GM19455 (cell line): ENCODE measurements around the gene CALN1.
"Not testable (repeated sequence)": the region's sequence is repeated elsewhere in the genome, so short reads cannot be mapped to it uniquely, and the experiment has no call there.

Experiments
- ATAC-seq: cut with Tn5 transposase; IDR thresholded peaks from one replicate; pipeline ENCODE4 v1.9.1; 2021; ENCODE audit not compliant: unreplicated experiment

The CALN1 gene

DNA sequence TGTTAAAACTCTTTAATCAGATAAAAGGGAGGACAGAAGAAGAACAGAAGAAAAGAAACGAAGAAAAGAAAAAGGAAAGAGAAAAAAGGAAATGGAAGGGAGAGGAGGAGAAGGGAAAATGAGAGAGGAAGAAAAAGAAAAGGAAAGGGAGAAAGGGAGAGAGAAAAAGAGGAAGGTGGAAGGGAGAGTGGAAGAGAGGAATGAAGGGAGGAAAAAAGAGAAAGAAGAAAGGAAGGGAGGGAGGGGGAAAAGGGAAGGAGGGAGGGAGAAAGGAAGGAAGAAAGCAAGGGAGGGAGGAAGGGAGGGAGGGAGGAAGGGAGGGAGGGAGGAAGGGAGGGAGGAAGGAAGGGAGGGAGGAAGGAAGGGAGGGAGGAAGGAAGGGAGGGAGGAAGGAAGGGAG, 305.7 kb downstream of the CALN1 start:
- no peak for ATAC-seq

GRCh38 chr7:72101444-72101843, 310.7 kb downstream of the CALN1 start:
- no peak for ATAC-seq

- ATAC-seq, result no peak
Measured at GRCh38 chr7:72099784-72100183, 312.4 kb downstream of the CALN1 start.

- no peak for ATAC-seq
Measured at GRCh38 chr7:72098807-72099580, 313.1 kb downstream of the CALN1 start.

GRCh38 chr7:72097226-72097625, 314.9 kb downstream of the CALN1 start:
- no peak for ATAC-seq

DNA sequence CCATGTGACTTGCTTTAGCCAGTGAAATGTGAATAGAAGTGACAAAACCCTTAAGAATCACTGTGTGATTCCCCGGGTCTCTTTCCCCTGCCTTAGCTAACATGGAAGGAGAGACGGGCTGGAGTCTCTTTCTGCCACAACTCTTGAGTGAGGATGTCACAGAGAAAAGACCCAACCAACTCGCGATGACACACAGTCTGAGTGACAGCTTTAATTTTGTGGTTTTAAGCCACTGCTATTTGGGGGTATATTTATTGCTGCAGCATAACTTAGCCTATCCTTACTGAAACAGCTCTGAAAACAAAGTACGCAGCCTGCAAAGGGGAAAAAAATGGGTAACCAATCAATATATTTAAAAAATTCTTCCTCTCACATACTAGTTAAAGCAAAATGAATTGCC, 319.4 kb downstream of the CALN1 start:
- no peak for ATAC-seq

DNA sequence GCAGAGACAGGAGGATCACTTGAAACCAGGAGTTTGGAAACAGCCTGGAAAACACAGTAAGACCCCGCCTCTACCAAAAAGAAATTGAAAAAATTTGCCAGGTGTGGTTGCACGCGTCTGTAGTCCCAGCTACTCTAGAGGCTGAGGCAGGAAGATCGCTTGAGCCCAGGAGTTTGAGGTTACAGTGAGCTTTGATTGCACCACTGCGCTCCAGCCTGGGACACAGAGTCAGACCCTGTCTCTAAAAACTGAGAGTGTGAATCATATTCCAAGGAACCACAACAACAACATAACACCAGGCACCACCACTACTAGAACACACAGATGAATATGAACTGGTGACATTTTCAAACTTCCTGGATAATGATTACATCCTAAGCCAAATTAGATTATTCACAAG, 324.2 kb downstream of the CALN1 start:
- ATAC-seq, result no peak

DNA sequence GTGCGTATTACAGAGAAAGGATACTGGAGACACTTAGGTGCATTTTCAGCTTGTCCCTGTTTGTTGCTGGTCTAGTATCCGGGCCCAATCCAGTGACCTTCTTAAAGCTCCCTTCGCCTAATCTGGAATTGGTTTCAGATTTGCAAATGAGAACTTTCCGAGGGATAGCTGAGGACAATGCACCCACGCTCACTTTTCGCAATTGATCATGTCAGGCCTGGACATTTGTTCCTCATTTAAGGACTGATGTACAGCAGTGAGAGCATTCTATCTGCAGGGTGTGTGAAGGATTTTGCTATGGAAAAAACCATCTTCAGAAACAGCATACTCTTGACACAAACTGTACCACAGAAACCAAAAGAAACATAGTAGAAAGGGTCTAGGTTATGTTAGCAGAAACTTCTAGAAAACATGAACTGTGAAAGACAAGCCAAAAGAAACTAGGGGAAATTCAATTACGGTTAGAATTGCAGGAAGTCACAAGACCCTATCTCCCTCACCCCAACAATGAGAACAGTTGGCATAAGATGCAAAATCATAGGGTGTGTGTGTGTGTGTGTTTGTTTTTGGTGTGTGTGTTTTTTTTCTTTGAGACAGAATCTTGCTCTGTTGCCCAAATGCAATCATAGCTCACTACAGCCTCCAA, 331.1 kb downstream of the CALN1 start:
- ATAC-seq, result no peak

GRCh38 chr7:72080341-72080766, 331.8 kb downstream of the CALN1 start:
- ATAC-seq, result no peak

- ATAC-seq, result no peak
Measured at GRCh38 chr7:72078856-72079255, 333.3 kb downstream of the CALN1 start.

GRCh38 chr7:72078301-72078700, 333.8 kb downstream of the CALN1 start:
- no peak for ATAC-seq

GRCh38 chr7:72077786-72078185, 334.4 kb downstream of the CALN1 start:
- ATAC-seq, result no peak

DNA sequence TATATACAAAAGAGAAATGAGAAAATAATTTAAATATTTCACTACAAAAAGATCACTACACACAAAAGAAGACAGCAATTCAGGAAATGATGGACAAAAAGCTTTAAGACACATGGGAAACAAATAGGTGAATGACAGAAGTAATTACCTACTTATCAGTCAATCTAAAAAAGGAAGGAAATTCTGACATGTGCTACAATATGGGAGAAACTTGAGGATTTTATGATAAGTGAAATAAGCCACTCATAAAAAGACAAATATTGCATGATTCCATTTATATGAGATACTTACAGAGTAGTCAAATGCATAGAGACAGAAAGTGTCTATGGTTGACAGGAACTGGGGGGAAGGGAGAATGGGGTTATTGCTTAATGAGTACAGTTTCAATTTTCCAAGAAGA, 339.2 kb downstream of the CALN1 start:
- ATAC-seq, result no peak

- no peak for ATAC-seq
Measured at GRCh38 chr7:72069263-72069662, 342.9 kb downstream of the CALN1 start.

GRCh38 chr7:72065764-72066163, 346.4 kb downstream of the CALN1 start:
- not testable (repeated sequence) for ATAC-seq

DNA sequence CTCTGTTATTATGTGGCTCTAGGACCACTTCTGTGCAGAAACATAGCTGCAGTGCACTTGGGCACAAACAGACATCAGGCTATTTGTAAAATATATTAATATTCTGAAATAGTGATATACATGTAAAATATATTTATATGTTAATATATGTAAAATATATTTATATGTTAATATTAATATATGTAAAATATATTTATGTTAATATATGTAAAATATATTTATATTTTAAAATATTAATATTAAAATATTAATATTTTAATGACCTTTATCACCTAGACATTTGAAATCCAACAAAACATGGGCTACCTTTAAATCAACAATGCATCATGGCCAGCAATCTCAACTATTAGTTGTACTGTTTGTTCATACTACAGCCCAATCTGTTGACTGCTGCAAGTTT, 347.2 kb downstream of the CALN1 start:
- no peak for ATAC-seq

- ATAC-seq, result no peak
Measured at GRCh38 chr7:72063330-72063729, 348.8 kb downstream of the CALN1 start.

DNA sequence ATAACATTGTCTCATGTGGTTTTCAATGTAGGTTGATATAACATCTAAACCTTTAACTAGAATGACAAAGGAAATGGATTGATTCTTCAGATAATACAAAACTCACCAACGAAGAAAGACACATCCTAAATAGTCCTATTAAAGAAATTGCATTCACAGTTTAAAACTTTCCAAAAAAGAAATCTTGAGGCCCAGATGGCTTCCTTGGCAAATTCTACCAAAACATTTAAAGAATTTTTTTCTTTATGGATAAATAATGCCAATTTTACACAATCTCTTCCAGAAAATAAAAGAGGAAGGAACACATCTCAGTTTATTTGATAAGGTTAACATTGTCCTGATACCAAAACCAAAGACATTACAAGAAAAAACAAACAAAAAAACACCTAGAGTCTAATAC, 349.5 kb downstream of the CALN1 start:
- ATAC-seq, result no peak

GRCh38 chr7:72059925-72060324, 352.2 kb downstream of the CALN1 start:
- ATAC-seq, result no peak

- ATAC-seq, result no peak
Measured at GRCh38 chr7:72058579-72058978, 353.6 kb downstream of the CALN1 start.

GRCh38 chr7:72057796-72058195, 354.3 kb downstream of the CALN1 start:
- no peak for ATAC-seq

- ATAC-seq, result no peak
Measured at GRCh38 chr7:72057231-72057630, 354.9 kb downstream of the CALN1 start.

- no peak for ATAC-seq
Measured at GRCh38 chr7:72055426-72055825, 356.7 kb downstream of the CALN1 start.
